Liver (tissue), 3 donors: ENCODE data around the gene SCLT1.

ENCODE experiments used
- SP1 ChIP-seq: IDR thresholded peaks from 2 replicates; pipeline ENCODE4 v1.6.1; 2018; ENCODE audit warnings: antibody characterized with exemption, mild to moderate bottlenecking
- TF ChIP-seq, protein P1 (sequence below): fragments of 150-350 bp; IDR thresholded peaks from 2 replicates; pipeline ENCODE4 v1.5.1; 2017; ENCODE audit warnings: improper control_type of control experiment, low read depth, low read length; ENCODE audit not compliant: missing input control
- TF ChIP-seq, protein P2 (sequence below): IDR thresholded peaks from 2 replicates; pipeline ENCODE4 v1.6.1; 2016; ENCODE audit warnings: antibody characterized with exemption
- donor health status: healthy.
- donor health status: healthy.

DNA sequence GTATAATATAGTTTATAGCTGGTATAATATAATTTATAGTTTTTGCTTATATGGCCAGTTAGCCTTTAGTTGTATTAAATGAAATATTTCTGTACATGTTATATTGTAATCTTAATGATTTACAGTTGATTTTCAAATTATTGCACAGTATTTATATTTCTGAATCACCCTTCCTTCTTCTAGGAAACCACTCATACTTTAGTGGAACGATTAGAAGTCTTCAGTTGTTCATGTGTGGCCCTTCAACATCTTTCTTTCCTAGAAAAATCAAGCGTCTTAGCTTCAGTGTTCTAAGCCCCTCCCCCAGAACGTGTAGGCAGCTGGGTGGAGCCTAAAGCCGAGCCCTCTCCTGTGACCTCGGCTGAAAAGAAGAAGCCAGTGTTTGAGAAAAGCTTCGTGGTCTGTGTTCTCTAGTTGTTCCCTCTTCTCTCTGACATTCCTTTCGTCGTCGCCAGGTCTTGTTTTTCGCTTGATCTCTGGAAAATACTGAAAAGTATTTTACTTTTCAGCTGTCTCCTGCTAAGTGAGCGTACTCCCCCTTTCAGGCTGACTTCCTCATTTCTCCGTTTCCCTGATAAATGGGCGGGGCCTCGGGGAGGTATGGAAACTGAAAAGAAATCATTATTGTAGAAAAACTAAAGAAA lies 2.6 kb upstream of the SCLT1 start, which contains the start of gene C4orf33:
- no peak for TF ChIP-seq SP1
- TF ChIP-seq, protein P1, sequence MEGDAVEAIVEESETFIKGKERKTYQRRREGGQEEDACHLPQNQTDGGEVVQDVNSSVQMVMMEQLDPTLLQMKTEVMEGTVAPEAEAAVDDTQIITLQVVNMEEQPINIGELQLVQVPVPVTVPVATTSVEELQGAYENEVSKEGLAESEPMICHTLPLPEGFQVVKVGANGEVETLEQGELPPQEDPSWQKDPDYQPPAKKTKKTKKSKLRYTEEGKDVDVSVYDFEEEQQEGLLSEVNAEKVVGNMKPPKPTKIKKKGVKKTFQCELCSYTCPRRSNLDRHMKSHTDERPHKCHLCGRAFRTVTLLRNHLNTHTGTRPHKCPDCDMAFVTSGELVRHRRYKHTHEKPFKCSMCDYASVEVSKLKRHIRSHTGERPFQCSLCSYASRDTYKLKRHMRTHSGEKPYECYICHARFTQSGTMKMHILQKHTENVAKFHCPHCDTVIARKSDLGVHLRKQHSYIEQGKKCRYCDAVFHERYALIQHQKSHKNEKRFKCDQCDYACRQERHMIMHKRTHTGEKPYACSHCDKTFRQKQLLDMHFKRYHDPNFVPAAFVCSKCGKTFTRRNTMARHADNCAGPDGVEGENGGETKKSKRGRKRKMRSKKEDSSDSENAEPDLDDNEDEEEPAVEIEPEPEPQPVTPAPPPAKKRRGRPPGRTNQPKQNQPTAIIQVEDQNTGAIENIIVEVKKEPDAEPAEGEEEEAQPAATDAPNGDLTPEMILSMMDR, result no peak
- TF ChIP-seq, protein P2, sequence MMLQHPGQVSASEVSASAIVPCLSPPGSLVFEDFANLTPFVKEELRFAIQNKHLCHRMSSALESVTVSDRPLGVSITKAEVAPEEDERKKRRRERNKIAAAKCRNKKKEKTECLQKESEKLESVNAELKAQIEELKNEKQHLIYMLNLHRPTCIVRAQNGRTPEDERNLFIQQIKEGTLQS, result no peak
